RWPE2 (cell line): Measurements from ENCODE around the gene ZMIZ1.

Experiments used
- ATAC-seq: fragments of 200-7000 bp; cut with Tn5 transposase; 3 replicates; pipeline ENCODE4 v1.9.1; 2021; ENCODE audit warnings: low read depth
- DNase-seq: peaks from one replicate; pipeline ENCODE4 v3.0.0-alpha.2; 2020; ENCODE audit warnings: low spot score
- H3K27ac ChIP-seq: fragments of 450-650 bp; 2 replicates; pipeline ENCODE4 v1.5.1; 2017; ENCODE audit warnings: mild to moderate bottlenecking; ENCODE audit not compliant: poor library complexity, severe bottlenecking
- H3K27me3 ChIP-seq: fragments of 250-450 bp; sonication (Bioruptor Pico); 2 replicates; pipeline ENCODE4 v1.5.1; 2021; ENCODE audit warnings: mild to moderate bottlenecking, moderate library complexity; ENCODE audit not compliant: insufficient read depth, poor library complexity, severe bottlenecking
- H3K36me3 ChIP-seq: fragments of 250-450 bp; sonication (Bioruptor Pico); 2 replicates; pipeline ENCODE4 v1.5.1; 2020; ENCODE audit warnings: low read depth, mild to moderate bottlenecking, moderate library complexity
- H3K4me1 ChIP-seq: fragments of 250-450 bp; sonication (Bioruptor Pico); 2 replicates; pipeline ENCODE4 v1.5.1; 2021; ENCODE audit warnings: mild to moderate bottlenecking, moderate library complexity; ENCODE audit not compliant: insufficient read depth, poor library complexity, severe bottlenecking
- H3K4me3 ChIP-seq: fragments of 250-450 bp; sonication (Bioruptor Pico); 2 replicates; pipeline ENCODE4 v1.5.1; 2021; ENCODE audit warnings: mild to moderate bottlenecking, moderate library complexity; ENCODE audit not compliant: severe bottlenecking
- H3K9me3 ChIP-seq: fragments of 250-450 bp; sonication (Bioruptor Pico); 2 replicates; pipeline ENCODE4 v1.5.1; 2021; ENCODE audit warnings: mild to moderate bottlenecking, moderate library complexity; ENCODE audit not compliant: severe bottlenecking
- TF ChIP-seq, protein P1 (sequence below): fragments of 450-650 bp; IDR thresholded peaks from one replicate; pipeline ENCODE4 v1.5.1; 2017; ENCODE audit warnings: mild to moderate bottlenecking, moderate library complexity; ENCODE audit not compliant: poor library complexity, severe bottlenecking

ZMIZ1 gene

DNA sequence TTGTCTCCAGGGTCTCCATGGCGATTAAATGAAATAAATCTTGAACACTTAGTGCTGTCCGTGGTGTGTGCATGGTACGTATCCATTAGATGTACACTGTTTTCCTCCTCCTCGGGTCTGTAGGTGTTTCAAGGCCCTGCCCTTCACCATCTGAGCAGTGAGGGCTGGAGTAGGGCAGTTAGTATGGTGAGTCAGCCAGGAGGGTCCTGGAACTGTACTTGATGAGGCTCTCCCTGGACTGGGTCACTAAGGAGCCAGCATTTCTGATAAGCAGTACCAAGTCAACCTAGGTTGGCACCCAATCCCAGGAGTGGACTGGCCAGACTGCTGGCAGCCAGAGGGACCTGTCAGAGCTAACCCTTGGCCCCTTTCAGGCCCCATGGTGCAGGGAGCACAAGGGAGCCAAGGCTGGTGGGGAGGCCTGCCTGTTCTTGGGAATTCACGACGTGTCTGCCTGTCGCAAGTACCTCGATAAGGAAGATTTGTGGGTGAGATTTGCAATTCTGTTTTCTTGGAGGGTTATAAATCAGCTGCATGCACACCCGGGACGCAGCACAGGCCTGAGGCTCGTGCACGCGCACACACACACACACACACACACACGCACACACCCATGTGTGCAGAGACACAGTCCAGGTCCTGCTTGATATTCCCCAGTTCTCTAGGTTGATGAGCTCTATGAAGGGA lies 114.2 kb downstream of the ZMIZ1 start:
- H3K4me1 ChIP-seq = peaks cover 13% of the 10 kb centered on the region
- DNase-seq (no peak), ATAC-seq (no peak)
- no peak overlapping the region for H3K4me3 ChIP-seq
- TF ChIP-seq, protein P1, sequence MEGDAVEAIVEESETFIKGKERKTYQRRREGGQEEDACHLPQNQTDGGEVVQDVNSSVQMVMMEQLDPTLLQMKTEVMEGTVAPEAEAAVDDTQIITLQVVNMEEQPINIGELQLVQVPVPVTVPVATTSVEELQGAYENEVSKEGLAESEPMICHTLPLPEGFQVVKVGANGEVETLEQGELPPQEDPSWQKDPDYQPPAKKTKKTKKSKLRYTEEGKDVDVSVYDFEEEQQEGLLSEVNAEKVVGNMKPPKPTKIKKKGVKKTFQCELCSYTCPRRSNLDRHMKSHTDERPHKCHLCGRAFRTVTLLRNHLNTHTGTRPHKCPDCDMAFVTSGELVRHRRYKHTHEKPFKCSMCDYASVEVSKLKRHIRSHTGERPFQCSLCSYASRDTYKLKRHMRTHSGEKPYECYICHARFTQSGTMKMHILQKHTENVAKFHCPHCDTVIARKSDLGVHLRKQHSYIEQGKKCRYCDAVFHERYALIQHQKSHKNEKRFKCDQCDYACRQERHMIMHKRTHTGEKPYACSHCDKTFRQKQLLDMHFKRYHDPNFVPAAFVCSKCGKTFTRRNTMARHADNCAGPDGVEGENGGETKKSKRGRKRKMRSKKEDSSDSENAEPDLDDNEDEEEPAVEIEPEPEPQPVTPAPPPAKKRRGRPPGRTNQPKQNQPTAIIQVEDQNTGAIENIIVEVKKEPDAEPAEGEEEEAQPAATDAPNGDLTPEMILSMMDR = no peak
- peaks cover 10% of the 10 kb centered on the region for H3K36me3 ChIP-seq
- H3K9me3 ChIP-seq = no peaks in the 10 kb centered on the region
- no peak overlapping the region for H3K27ac ChIP-seq
- no peaks in the 10 kb centered on the region for H3K27me3 ChIP-seq

DNA sequence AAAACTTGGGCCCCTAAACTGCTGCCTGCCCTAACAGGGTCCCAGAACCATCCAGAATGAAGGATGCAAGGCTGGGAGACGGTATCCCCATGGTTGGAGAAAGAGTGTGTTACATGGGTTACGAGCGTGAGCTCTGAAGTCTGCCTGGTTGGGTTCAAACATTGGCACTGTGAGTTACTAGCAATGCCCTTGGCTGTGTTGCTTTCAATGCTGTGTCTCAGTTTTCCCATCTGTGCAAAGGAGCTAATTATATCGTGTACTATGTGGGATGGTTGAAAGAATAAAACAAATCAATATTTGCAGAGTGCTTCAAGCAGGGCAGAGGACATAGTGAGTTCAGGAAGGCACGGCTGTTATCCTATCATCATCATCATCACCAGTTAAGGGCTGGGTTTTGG lies 114.7 kb downstream of the ZMIZ1 start:
- DNase-seq (no peak), ATAC-seq (no peak)
- no peak overlapping the region for H3K27ac ChIP-seq
- TF ChIP-seq, protein P1 = no peak
- no peaks in the 10 kb centered on the region for H3K9me3 ChIP-seq
- H3K4me3 ChIP-seq = no peak overlapping the region
- no peaks in the 10 kb centered on the region for H3K27me3 ChIP-seq
- H3K4me1 ChIP-seq = peaks cover 13% of the 10 kb centered on the region
- peaks cover 10% of the 10 kb centered on the region for H3K36me3 ChIP-seq

DNA sequence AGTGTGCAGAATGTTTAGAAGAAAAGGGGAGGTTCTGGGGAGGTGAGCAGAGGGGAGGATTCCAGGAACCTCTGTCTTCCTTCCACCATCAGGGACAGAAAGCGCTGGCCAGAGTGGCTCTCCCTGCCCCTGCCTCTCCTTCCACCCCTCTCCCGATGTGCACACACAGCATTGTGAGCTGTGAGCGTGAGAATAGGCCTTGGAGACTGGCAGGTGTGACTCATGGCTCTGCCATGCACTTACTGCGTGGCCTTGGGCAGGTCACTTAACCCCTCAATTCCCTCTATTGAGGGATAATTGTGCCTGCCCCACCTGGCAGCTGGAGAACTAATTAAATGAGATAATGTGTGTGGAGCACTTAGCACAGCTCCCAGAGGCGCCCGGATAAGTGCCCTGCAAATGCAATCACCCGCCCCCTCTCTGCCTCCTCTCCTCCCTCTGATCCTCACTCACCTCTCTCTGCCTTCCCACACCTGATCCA lies 115.4 kb downstream of the ZMIZ1 start:
- H3K27ac ChIP-seq = no peak overlapping the region

DNA sequence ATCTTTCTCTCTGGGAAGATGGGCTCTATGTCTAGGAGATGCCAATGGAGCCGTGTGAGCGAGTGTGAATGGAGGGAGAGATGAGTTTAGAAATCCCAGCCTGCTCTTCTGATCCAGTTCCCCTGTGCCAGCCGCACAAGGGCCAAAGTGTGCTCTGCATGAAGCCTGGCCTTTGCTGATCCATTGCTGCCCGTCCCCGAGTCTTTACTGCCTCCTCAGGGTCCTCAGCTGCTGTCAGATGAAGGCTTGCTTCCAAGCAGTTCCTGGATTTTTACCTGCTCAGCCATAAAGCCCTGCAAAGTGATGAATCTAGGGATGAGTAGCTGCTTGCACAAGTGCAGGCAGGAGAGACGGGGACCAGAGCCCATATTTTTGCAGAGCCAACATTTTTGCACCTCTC lies 115.9 kb downstream of the ZMIZ1 start:
- ATAC-seq = no peak
- TF ChIP-seq, protein P1 = no peak
- Histone ChIP-seq H3K4me3 (no peak overlapping the region), H3K27ac (no peak overlapping the region), H3K9me3 (no peaks in the 10 kb centered on the region), H3K36me3 (peaks cover 10% of the 10 kb centered on the region; the same call in 1 of the 2 replicates), H3K27me3 (no peaks in the 10 kb centered on the region), H3K4me1 (peaks cover 19% of the 10 kb centered on the region)
- no peak for DNase-seq

More for the DNA sequence above, 115.4 kb downstream of the ZMIZ1 start:
- TF ChIP-seq, protein P1 = no peak
- H3K4me3 ChIP-seq = no peak overlapping the region
- no peaks in the 10 kb centered on the region for H3K9me3 ChIP-seq
- ATAC-seq (peak; percentile 91), DNase-seq (no peak)
- no peaks in the 10 kb centered on the region for H3K27me3 ChIP-seq
- H3K4me1 ChIP-seq = peaks cover 14% of the 10 kb centered on the region
- peaks cover 10% of the 10 kb centered on the region for H3K36me3 ChIP-seq
